GM12801 (cell line): ENCODE measurements around the gene KRTAP6-2.

Experiments
- CTCF ChIP-seq: IDR thresholded peaks from one replicate; pipeline ENCODE4 v1.5.1; 2011; ENCODE audit warnings: control low read depth; ENCODE audit not compliant: insufficient read length; ENCODE audit errors: extremely low read depth

The KRTAP6-2 gene

DNA sequence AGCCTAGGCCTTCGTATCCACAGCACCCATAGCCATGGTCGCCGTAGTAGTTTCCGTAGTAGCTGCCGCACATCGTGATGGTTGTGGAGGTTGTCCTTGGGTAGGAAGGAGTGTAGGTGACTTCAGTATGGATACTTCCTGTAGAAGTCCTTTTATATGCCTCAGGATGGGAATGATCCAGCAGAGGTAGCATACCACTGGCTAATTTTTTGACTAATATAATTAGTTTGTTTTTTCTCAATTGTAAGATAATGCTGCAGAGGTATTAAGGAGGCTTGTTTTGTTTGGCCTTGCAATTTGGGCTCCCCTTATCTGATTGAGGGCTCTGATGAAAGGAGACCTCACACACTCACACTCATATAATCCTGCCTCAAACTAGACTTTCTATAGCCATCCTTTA is at the start of gene KRTAP6-2:
TSS of gene KRTAP6-2 (minus strand) at position 101 of the 400 bp plus-strand sequence. CDS start at position 73, 28 bp downstream.
- no peak for TF ChIP-seq CTCF

- TF ChIP-seq CTCF: no peak
Measured at GRCh38 chr21:30646904-30647414, 48.3 kb upstream of the KRTAP6-2 start.

- TF ChIP-seq CTCF: no peak
Measured at GRCh38 chr21:30642564-30642963, 43.9 kb upstream of the KRTAP6-2 start, which contains the start of gene KRTAP20-3. Gene KRTAP20-3, plus strand, starts transcription at chr21:30642864.

DNA sequence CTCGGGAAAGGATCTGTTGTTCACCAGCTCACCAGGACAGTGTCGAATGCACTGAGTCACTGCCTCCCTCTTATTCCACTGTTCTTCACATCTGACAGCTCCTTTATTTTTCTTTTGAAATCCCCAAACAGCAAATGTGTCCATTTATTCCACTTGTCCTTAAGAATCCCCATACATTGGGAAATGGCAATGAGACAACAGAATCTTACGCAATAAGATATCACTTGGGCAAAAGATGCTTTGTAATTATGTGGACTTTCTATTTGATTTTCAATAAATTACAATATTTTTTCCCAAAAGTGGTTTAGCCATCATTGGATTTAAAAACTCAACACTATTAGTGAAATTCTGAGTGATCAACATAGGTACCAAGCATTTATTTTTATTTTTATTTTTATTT is 40.0 kb upstream of the KRTAP6-2 start:
- no peak for TF ChIP-seq CTCF

DNA sequence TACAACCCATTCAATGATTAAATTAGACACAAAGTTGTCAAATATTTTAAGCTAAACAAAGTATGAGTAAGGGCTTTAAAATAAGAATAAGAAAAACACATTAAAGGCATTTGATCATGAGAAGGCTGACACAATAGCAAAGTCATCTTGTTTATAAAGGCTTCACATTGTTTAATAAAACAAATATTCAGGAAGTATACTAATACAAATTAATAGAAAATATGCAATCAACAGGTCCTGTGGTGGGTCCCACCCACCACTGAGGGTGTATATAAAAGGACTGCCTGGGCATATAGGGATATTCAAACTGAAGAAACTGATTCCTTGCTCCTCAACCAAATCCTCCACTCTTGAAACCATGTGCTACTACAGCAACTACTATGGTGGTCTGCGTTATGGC is 36.2 kb upstream of the KRTAP6-2 start, which contains the start of gene KRTAP20-2:
TSS of gene KRTAP20-2 (plus strand) at position 301 of the 400 bp plus-strand sequence. CDS start at position 359, 58 bp downstream.
- TF ChIP-seq CTCF: no peak

DNA sequence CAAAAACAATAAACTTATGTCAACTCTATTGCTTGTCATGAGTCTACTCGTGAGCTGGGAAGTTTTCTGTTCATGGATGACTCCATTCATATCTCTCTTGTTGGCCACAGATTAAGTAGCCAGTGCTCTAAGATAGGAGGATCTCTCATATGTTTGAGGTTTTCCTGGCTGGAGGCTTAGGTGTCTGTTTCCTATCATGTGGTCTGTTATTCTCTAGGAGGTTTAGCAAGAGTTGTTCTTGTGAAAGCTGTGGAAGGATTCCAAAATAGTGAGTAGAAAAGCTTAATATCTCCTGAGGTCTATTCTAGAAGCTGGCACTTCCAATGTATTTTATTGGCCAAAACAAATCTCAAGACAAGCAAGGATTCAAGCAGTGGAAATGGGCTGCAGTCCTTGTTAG is 30.5 kb upstream of the KRTAP6-2 start:
- TF ChIP-seq CTCF: no peak

GRCh38 chr21:30628109-30628508 is 29.4 kb upstream of the KRTAP6-2 start:
- TF ChIP-seq CTCF: no peak
